Vagina (tissue), 2 donors: Measurements from ENCODE around the gene PHACTR3. TPM values are rescaled to one million over a fixed set of nuclear protein-coding genes. Genes with fewer than 3 reads are reported as not detected.

Source experiments
- DNase-seq, 2 donors: peaks; one replicate each; pipeline ENCODE4 v3.0.0-alpha.2; 2017; ENCODE audit errors: extremely low spot score in 2 of 2
- H3K27ac ChIP-seq: fragments of 200-600 bp; sonication (generic); one replicate; pipeline ENCODE4 v1.5.1; 2019
- H3K27me3 ChIP-seq: fragments of 200-600 bp; sonication (generic); one replicate; pipeline ENCODE4 v1.5.1; 2019
- H3K36me3 ChIP-seq, 2 donors: fragments of 200-600 bp; sonication (generic); one replicate each; pipeline ENCODE4 v1.5.1; 2017 to 2019
- H3K4me1 ChIP-seq: fragments of 200-600 bp; sonication (generic); one replicate; pipeline ENCODE4 v1.5.1; 2019
- H3K4me3 ChIP-seq, 2 donors: fragments of 200-600 bp; sonication (generic); 1 replicate in 1 of 2; 2 replicates in 1 of 2; pipeline ENCODE4 v1.5.1; 2016 to 2019
- H3K9me3 ChIP-seq: fragments of 200-600 bp; sonication (generic); one replicate; pipeline ENCODE4 v1.5.1; 2019
- CTCF ChIP-seq, 3 experiments: fragments of 450-650 bp in 2 of 3; fragments of 200-600 bp in 1 of 3; sonication (generic) in 1 of 3; IDR thresholded peaks; one replicate each; pipeline ENCODE4 v1.5.1; 2017 to 2019; ENCODE audit warnings: antibody characterized with exemption in 3 of 3, mild to moderate bottlenecking in 2 of 3, moderate library complexity in 2 of 3
- POLR2A ChIP-seq, 2 donors: fragments of 450-650 bp; IDR thresholded peaks; one replicate each; pipeline ENCODE4 v1.6.1; 2017; ENCODE audit warnings: antibody characterized with exemption in 2 of 2, mild to moderate bottlenecking in 2 of 2, moderate library complexity in 2 of 2
- POLR2AphosphoS5 ChIP-seq, 2 donors: sonication (generic); formaldehyde crosslinking; IDR thresholded peaks; one replicate each; pipeline ENCODE4 v1.9.0; 2017; ENCODE audit warnings: antibody characterized with exemption in 2 of 2, mild to moderate bottlenecking in 2 of 2, low read depth in 1 of 2; ENCODE audit not compliant: insufficient read depth in 1 of 2
- intact Hi-C: fragments of 100-400 bp; cut with DNase I; formaldehyde crosslinking; loops from one replicate; pipeline ENCODE4 v1.15.1; 2023
- total RNA-seq: library from RNA; depleted of rRNA; stranded (reverse); fragments of >200 nt; gene quantifications from one replicate; pipeline ENCODE4 v1.2.3, GENCODE V29; 2016

Gene PHACTR3
- total RNA-seq, 1 donor from 2014 or later, result 8.3 TPM

DNA sequence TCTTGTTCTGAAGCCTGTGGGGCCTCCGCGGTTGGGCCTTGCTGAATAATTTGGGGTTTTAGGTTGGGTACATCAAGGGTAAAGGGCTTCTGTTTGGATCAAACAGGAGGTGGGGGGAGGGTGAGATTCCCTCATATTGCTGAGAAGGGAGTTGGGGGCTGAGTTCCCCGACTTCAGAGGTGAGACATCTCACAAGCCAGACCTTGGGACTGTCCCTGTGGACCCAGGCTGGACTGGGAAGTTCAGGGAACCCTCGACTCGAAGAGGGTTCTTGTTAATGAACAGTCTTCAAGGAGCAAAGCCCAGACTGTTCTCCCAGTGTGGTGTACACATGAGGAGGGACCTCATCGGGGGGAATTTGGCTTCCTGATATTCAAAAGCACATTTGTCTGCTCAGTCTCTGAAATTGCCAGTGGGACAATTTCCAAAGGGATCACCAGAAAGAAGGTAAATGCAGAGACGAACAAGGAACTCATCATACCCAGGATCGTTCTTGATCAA lies 210.6 kb downstream of the PHACTR3 start:
- Histone ChIP-seq H3K27me3 (no peaks in the 10 kb centered on the region), H3K27ac (no peak overlapping the region), H3K9me3 (no peaks in the 10 kb centered on the region), H3K4me1 (no peaks in the 10 kb centered on the region), H3K36me3 (no peaks in the 10 kb centered on the region), H3K4me3 (no peak overlapping the region)
- intact Hi-C loops, result no loop called here
- no peak for TF ChIP-seq POLR2AphosphoS5 (IDR thresholded peaks at IDR 0.05; ENCODE audit: insufficient read depth in 1 of 2, low read depth in 1 of 2)
- peak; percentile 52 to 58 for DNase-seq

GRCh38 chr20:59816146-59816738 lies 211.9 kb downstream of the PHACTR3 start:
- H3K9me3 ChIP-seq, result no peaks in the 10 kb centered on the region
- H3K27me3 ChIP-seq, result no peaks in the 10 kb centered on the region
- peaks cover 7% of the 10 kb centered on the region for H3K4me1 ChIP-seq
- intact Hi-C loops, result no loop called here
- no peak overlapping the region for H3K4me3 ChIP-seq
- no peak for TF ChIP-seq POLR2AphosphoS5 (IDR thresholded peaks at IDR 0.05; ENCODE audit: insufficient read depth in 1 of 2, low read depth in 1 of 2)
- no peak for TF ChIP-seq POLR2A (IDR thresholded peaks at IDR 0.05)
- no peak for TF ChIP-seq CTCF (IDR thresholded peaks at IDR 0.05)
- no peak overlapping the region for H3K27ac ChIP-seq
- no peaks in the 10 kb centered on the region for H3K36me3 ChIP-seq
- peak in 1 of 2 donors; percentile 44 for DNase-seq

- no peaks in the 10 kb centered on the region for H3K36me3 ChIP-seq
- DNase-seq, result peak in 1 of 2 donors; percentile 52
- no peak overlapping the region for H3K27ac ChIP-seq
- intact Hi-C loops, result no loop called here
- no peak overlapping the region for H3K4me3 ChIP-seq
- H3K27me3 ChIP-seq, result no peaks in the 10 kb centered on the region
- peaks cover 7% of the 10 kb centered on the region for H3K4me1 ChIP-seq
- no peaks in the 10 kb centered on the region for H3K9me3 ChIP-seq
- TF ChIP-seq CTCF (IDR thresholded peaks at IDR 0.05), result no peak
- TF ChIP-seq POLR2A (IDR thresholded peaks at IDR 0.05), result no peak
- no peak for TF ChIP-seq POLR2AphosphoS5 (IDR thresholded peaks at IDR 0.05; ENCODE audit: insufficient read depth in 1 of 2, low read depth in 1 of 2)
Measured at GRCh38 chr20:59817406-59817805, 213.1 kb downstream of the PHACTR3 start.

DNA sequence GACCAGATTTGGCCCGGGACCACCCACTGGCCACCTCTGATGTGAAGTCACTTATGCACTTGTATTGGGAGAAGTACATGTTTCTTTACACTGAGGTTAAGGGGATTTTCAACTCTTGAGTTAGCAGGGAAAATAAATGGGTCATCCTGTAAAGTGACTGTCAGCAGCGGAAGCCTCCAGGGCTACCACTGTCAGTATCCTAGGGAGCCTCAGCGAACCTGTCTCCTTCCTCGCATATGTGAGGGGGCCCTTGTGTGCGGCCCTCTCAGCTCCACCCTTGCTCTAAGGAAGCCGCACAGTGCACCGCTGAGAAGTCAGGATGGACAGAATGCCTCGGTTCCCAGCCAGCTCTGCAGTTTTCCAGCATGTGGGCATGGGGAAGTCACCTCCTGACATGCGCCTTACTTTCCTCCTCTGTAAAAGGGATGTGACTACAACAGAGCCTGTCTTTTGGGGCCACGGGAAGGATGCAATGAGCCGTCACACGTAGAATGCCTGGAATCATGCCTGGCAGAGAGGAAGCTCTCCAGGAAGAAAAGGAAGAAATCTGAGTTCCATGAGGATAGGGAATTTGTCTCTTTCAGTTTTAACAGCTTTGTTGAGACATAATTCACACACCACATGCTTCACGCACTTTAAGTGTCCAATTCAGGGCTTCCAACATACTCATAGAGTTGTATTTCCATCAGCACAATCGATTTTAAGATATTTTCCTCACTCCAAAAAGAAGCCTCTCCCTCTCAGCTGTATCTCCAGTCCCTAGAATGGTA lies 213.7 kb downstream of the PHACTR3 start:
- intact Hi-C loops, result no loop called here
- peaks cover 7% of the 10 kb centered on the region for H3K4me1 ChIP-seq
- peak in 1 of 2 donors; percentile 37 for DNase-seq
- no peaks in the 10 kb centered on the region for H3K27me3 ChIP-seq
- no peak overlapping the region for H3K27ac ChIP-seq
- no peaks in the 10 kb centered on the region for H3K9me3 ChIP-seq
- H3K4me3 ChIP-seq, result no peak overlapping the region
- H3K36me3 ChIP-seq, result no peaks in the 10 kb centered on the region
- TF ChIP-seq CTCF (IDR thresholded peaks at IDR 0.05), result no peak
- TF ChIP-seq POLR2A (IDR thresholded peaks at IDR 0.05), result no peak
- no peak for TF ChIP-seq POLR2AphosphoS5 (IDR thresholded peaks at IDR 0.05; ENCODE audit: insufficient read depth in 1 of 2, low read depth in 1 of 2)

- TF ChIP-seq CTCF (IDR thresholded peaks at IDR 0.05) (no peak), POLR2AphosphoS5 (IDR thresholded peaks at IDR 0.05; ENCODE audit: insufficient read depth in 1 of 2, low read depth in 1 of 2) (no peak), POLR2A (IDR thresholded peaks at IDR 0.05) (no peak)
- H3K27ac ChIP-seq, result no peak overlapping the region
- no peaks in the 10 kb centered on the region for H3K27me3 ChIP-seq
- no peak overlapping the region for H3K4me3 ChIP-seq
- peaks cover 11% of the 10 kb centered on the region for H3K4me1 ChIP-seq
- H3K9me3 ChIP-seq, result no peaks in the 10 kb centered on the region
- peak in 1 of 2 donors; percentile 32 for DNase-seq
- no peaks in the 10 kb centered on the region for H3K36me3 ChIP-seq
- intact Hi-C loops, result no loop called here
Measured at GRCh38 chr20:59818911-59819310, 214.6 kb downstream of the PHACTR3 start.
